GM15510 (cell line): ENCODE measurements around the gene NUP88.

Experiments used
- POLR2A ChIP-seq: IDR thresholded peaks from 3 replicates; pipeline ENCODE4 v1.6.1; 2011; ENCODE audit warnings: borderline replicate concordance; ENCODE audit not compliant: insufficient read length; ENCODE audit errors: extremely low read depth

The NUP88 gene

GRCh38 chr17:5379351-5380107 is 39.9 kb downstream of the NUP88 start:
- no peak for TF ChIP-seq POLR2A

GRCh38 chr17:5378566-5379207 is 40.8 kb downstream of the NUP88 start:
- TF ChIP-seq POLR2A, result no peak

- TF ChIP-seq POLR2A, result no peak
Measured at GRCh38 chr17:5373112-5373511, 46.4 kb downstream of the NUP88 start.

- TF ChIP-seq POLR2A, result no peak
Measured at GRCh38 chr17:5370411-5370810, 49.1 kb downstream of the NUP88 start.

GRCh38 chr17:5365831-5366230 is 53.6 kb downstream of the NUP88 start:
- no peak for TF ChIP-seq POLR2A

GRCh38 chr17:5364696-5365095 is 54.8 kb downstream of the NUP88 start:
- TF ChIP-seq POLR2A, result no peak

- TF ChIP-seq POLR2A, result no peak
Measured at GRCh38 chr17:5364156-5364555, 55.3 kb downstream of the NUP88 start.

GRCh38 chr17:5362162-5362811 is 57.2 kb downstream of the NUP88 start:
- no peak for TF ChIP-seq POLR2A

- TF ChIP-seq POLR2A, result no peak
Measured at GRCh38 chr17:5361426-5361825, 58.0 kb downstream of the NUP88 start.

- no peak for TF ChIP-seq POLR2A
Measured at GRCh38 chr17:5355421-5356129, 63.9 kb downstream of the NUP88 start.

GRCh38 chr17:5354886-5355415 is 64.5 kb downstream of the NUP88 start:
- TF ChIP-seq POLR2A, result no peak

GRCh38 chr17:5354310-5354709 is 65.2 kb downstream of the NUP88 start:
- no peak for TF ChIP-seq POLR2A

- TF ChIP-seq POLR2A, result no peak
Measured at GRCh38 chr17:5352681-5353289, 66.7 kb downstream of the NUP88 start.

GRCh38 chr17:5344914-5345313 is 74.5 kb downstream of the NUP88 start:
- TF ChIP-seq POLR2A, result no peak
